Body of pancreas (tissue), 4 donors: ENCODE data around the gene SPACA6. TPM values are rescaled to one million over a fixed set of nuclear protein-coding genes. Genes with fewer than 3 reads are reported as not detected.
A peak's percentile ranks its signal among the peaks of the same experiment; 100 is the strongest.

Experiments used
- ATAC-seq: fragments of 150-250 bp; one replicate; pipeline ENCODE4 v1.9.1; 2016
- DNase-seq, 4 donors: peaks; one replicate each; pipeline ENCODE4 v3.0.0-alpha.2; 2019
- H3K27ac ChIP-seq, 4 donors: fragments of 200-600 bp; sonication (generic); 1 replicate in 3 of 4; 2 replicates in 1 of 4; pipeline versions ENCODE4 v1.5.1 to v1.6.1; 2016 to 2019; ENCODE audit warnings: mild to moderate bottlenecking in 1 of 4, mixed read lengths in 1 of 4, moderate library complexity in 1 of 4
- H3K27me3 ChIP-seq, 2 donors: fragments of 200-600 bp; sonication (generic); one replicate each; pipeline ENCODE4 v1.6.0; 2016; ENCODE audit warnings: mild to moderate bottlenecking in 1 of 2
- H3K36me3 ChIP-seq, 2 donors: fragments of 200-600 bp; sonication (generic); replicated peaks in 1 of 2; 2 replicates each; pipeline ENCODE4 v1.5.1; 2016; ENCODE audit warnings: low read depth in 2 of 2; ENCODE audit not compliant: insufficient read depth in 1 of 2
- H3K4me1 ChIP-seq: fragments of 200-600 bp; sonication (generic); one replicate; pipeline ENCODE4 v1.6.0; 2016
- H3K4me3 ChIP-seq, 2 donors: fragments of 200-600 bp; sonication (generic); 1 replicate in 1 of 2; 2 replicates in 1 of 2; pipeline ENCODE4 v1.5.1; 2016 to 2019
- H3K9me3 ChIP-seq, 3 donors: fragments of 200-600 bp; sonication (generic); 1 replicate in 2 of 3; 2 replicates in 1 of 3; pipeline ENCODE4 v1.5.1; 2016
- POLR2A ChIP-seq, 3 donors: fragments of 450-650 bp; IDR thresholded peaks; one replicate each; pipeline ENCODE4 v1.6.1; 2016; ENCODE audit warnings: antibody characterized with exemption in 3 of 3, mild to moderate bottlenecking in 2 of 3
- whole genome bisulfite sequencing, 2 donors: methylation state at CpG; one replicate each; pipeline ENCODE4 v1.1.5; 2017; 5-methylcytosine and 5-hydroxymethylcytosine counted together
- intact Hi-C: fragments of 100-400 bp; cut with DNase I; formaldehyde crosslinking; loops from one replicate; pipeline ENCODE4 v1.15.1; 2023
- microRNA counts, 2 donors: library from miRNA; unstranded; fragments of <30 nt; microRNA quantifications; one replicate each; lab custom pipeline; 2017
- microRNA-seq, 2 donors: library from miRNA; unstranded; fragments of <30 nt; microRNA quantifications; one replicate each; pipeline ENCODE4, GENCODE V29; 2016; ENCODE audit warnings: borderline number of aligned reads in 2 of 2, borderline replicate concordance in 2 of 2
- small RNA-seq: library from RNA; depleted of rRNA; stranded (forward); fragments of <200 nt; gene quantifications from one replicate; pipeline ENCODE3, GENCODE V24; 2016
- total RNA-seq, 2 donors: library from RNA; depleted of rRNA; stranded (reverse); fragments of >200 nt; gene quantifications; one replicate each; pipeline ENCODE4 v1.1.0, GENCODE V29; 2016
- TF ChIP-seq, protein P1 (sequence below), 7 experiments: fragments of 450-650 bp in 4 of 7; fragments of 200-600 bp in 3 of 7; sonication (generic) in 3 of 7; IDR thresholded peaks; one replicate each; pipeline ENCODE4 v1.5.1; 2016 to 2019; ENCODE audit warnings: antibody characterized with exemption in 7 of 7

SPACA6 gene
- total RNA-seq, 2 donors from 2014 or later: 7.9 to 16.3 TPM

- DNase-seq (peak in 1 of 4 donors; percentile 43), ATAC-seq (no peak)
- Histone ChIP-seq H3K4me3 (no peak within 1 kb of the TSS), H3K27me3 (no peaks in the 10 kb centered on the region), H3K36me3 (no peaks in the 10 kb centered on the region), H3K4me1 (no peaks in the 10 kb centered on the region), H3K9me3 (no peaks in the 10 kb centered on the region), H3K27ac (peak within 1 kb of the TSS in 1 of 4 donors; percentile 57)
- intact Hi-C loops: no loop called here
- TF ChIP-seq, protein P1, sequence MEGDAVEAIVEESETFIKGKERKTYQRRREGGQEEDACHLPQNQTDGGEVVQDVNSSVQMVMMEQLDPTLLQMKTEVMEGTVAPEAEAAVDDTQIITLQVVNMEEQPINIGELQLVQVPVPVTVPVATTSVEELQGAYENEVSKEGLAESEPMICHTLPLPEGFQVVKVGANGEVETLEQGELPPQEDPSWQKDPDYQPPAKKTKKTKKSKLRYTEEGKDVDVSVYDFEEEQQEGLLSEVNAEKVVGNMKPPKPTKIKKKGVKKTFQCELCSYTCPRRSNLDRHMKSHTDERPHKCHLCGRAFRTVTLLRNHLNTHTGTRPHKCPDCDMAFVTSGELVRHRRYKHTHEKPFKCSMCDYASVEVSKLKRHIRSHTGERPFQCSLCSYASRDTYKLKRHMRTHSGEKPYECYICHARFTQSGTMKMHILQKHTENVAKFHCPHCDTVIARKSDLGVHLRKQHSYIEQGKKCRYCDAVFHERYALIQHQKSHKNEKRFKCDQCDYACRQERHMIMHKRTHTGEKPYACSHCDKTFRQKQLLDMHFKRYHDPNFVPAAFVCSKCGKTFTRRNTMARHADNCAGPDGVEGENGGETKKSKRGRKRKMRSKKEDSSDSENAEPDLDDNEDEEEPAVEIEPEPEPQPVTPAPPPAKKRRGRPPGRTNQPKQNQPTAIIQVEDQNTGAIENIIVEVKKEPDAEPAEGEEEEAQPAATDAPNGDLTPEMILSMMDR (IDR thresholded peaks at IDR 0.05): no peak
- TF ChIP-seq POLR2A (IDR thresholded peaks at IDR 0.05): peak in 2 of 3 donors; percentile 32 to 65
- WGBS, 2 donors: 21 to 27% methylated on average over 2 of the region's 2 CpGs
These were observed 58.5 kb downstream of the SPACA6 start, which contains the start of gene FPR1 for GRCh38 chr19:51751655-51752054. Gene FPR1, minus strand, starts transcription at chr19:51751878. Its CDS starts 4,884 bp downstream, at chr19:51746994.

DNA sequence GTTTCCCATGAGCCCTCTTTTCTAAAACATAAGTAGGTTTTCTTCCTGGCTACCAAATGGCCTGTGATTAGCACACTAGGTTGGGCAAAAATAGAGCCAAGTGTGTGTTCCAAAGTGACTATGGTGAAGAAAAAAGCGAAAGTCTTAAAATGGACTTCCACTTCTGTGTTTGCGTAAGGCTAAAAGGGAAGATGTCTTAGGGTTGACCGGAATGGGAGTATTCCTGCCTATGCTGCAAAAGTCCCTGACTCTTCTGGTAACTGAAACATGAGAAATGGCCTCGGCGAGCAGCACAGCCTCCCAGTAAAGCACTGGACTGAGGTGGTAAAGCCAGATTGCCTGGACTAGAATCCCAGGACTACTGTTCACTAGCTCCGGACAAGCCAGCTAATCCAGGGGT, 61.0 kb downstream of the SPACA6 start:
- ATAC-seq: no peak
- WGBS, 2 donors: 73 to 81% methylated on average over 4 to 6 of the region's 6 CpGs

DNA sequence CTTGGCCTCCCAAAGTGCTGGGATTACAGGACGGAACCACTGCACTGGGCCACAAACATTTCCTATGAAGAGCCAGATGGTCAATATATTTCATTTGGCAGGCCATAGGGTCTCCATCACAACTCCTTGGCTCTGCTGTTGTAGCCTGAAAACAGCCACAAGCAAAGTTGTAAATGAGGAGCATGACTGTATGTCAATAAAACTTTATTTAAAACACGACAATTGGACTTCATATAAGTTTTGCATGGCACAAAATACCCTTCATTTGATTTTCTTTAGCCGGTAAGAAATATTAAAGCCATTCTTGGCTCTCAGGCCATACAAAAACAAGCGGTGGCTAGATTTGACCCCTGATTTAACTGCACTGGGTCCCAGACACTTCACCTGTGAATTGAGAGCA, 61.6 kb downstream of the SPACA6 start:
- intact Hi-C loops: no loop called here
- ATAC-seq (no peak), DNase-seq (no peak)
- no peaks in the 10 kb centered on the region for H3K27me3 ChIP-seq
- TF ChIP-seq, protein P1 (IDR thresholded peaks at IDR 0.05): no peak
- H3K4me1 ChIP-seq: no peaks in the 10 kb centered on the region
- peak overlapping the region in 1 of 4 donors; percentile 61 for H3K27ac ChIP-seq
- H3K36me3 ChIP-seq: no peaks in the 10 kb centered on the region
- H3K9me3 ChIP-seq: no peaks in the 10 kb centered on the region
- WGBS, 2 donors: 61 to 69% methylated on average over 4 of the region's 4 CpGs
- no peak overlapping the region for H3K4me3 ChIP-seq

More for the DNA sequence above, 61.0 kb downstream of the SPACA6 start:
- no peaks in the 10 kb centered on the region for H3K4me1 ChIP-seq
- no peaks in the 10 kb centered on the region for H3K9me3 ChIP-seq
- no peaks in the 10 kb centered on the region for H3K36me3 ChIP-seq
- intact Hi-C loops: no loop called here
- peak overlapping the region in 1 of 4 donors; percentile 61 for H3K27ac ChIP-seq
- DNase-seq: no peak
- no peak overlapping the region for H3K4me3 ChIP-seq
- H3K27me3 ChIP-seq: no peaks in the 10 kb centered on the region
- TF ChIP-seq, protein P1 (IDR thresholded peaks at IDR 0.05): no peak
- no peak for TF ChIP-seq POLR2A (IDR thresholded peaks at IDR 0.05)

MicroRNA genes within 50 kb of the gene (microRNA counts, 767-probe panel; counts per million panel counts)
- microRNA hsa-let-7e-5p (lab: Ali Mortazavi, UCI): 6,877 to 10,862 counts per million in 2 donors
- microRNA hsa-miR-125a-3p (lab: Ali Mortazavi, UCI): 0 to 736 counts per million in 2 donors
- 7,054 to 10,270 counts per million in 2 donors for microRNA hsa-miR-125a-5p (lab: Ali Mortazavi, UCI)
- microRNA hsa-miR-99b-5p (lab: Ali Mortazavi, UCI): 5,640 to 9,268 counts per million in 2 donors

Small RNA genes lying within 50 kb of the gene (microRNA-seq; reads per million reads assigned to microRNA genes)
- 5,520 to 8,342 reads per million in 2 donors for gene MIR125A
- 1,882 to 2,534 reads per million in 2 donors for gene MIR99B
- 4,988 to 6,957 reads per million in 2 donors for gene MIRLET7E

Small RNA genes lying within 50 kb of the gene (small RNA-seq; reads per million reads assigned to genes)
- gene AC018755.2 (not detected), gene MIR125A (not detected), gene MIR99B (not detected), gene MIRLET7E (not detected)

Other genes with a start within 250 kb of the SPACA6 start
- gene SIGLEC8, start 234.9 kb upstream of the SPACA6 start, total RNA-seq: under 1 TPM in 1 of 2 donors, not detected in 1; 0.52 TPM
- gene CEACAM18, start 214.8 kb upstream of the SPACA6 start, total RNA-seq: not detected
- not detected for gene SIGLEC12, start 191.5 kb upstream of the SPACA6 start, total RNA-seq
- under 1 TPM in 1 of 2 donors, not detected in 1; 0.26 TPM for gene SIGLEC6, start 161.7 kb upstream of the SPACA6 start, total RNA-seq
- gene ZNF175, start 122.0 kb upstream of the SPACA6 start, total RNA-seq: 1 to 10 TPM; 4.3 to 5.2 TPM
- gene SIGLEC5, start 62.9 kb upstream of the SPACA6 start, total RNA-seq: under 1 TPM in 1 of 2 donors, not detected in 1; 0.52 TPM
- gene SIGLEC14, start 46.5 kb upstream of the SPACA6 start, total RNA-seq: not detected
- gene HAS1, start 30.7 kb downstream of the SPACA6 start, total RNA-seq: 10 to 100 TPM in 1 of 2 donors, 1 to 10 TPM in 1; 1.8 to 15.8 TPM
- 1 to 10 TPM in 1 of 2 donors, not detected in 1; 4.7 TPM for gene FPR1, start 58.5 kb downstream of the SPACA6 start, total RNA-seq
- under 1 TPM in 1 of 2 donors, not detected in 1; 0.78 TPM for gene FPR2, start 67.8 kb downstream of the SPACA6 start, total RNA-seq
- 1 to 10 TPM; 1.6 to 4.9 TPM for gene FPR3, start 101.8 kb downstream of the SPACA6 start, total RNA-seq
- gene ZNF577, start 194.6 kb downstream of the SPACA6 start, total RNA-seq: 10 to 100 TPM; 11.2 to 16.5 TPM
- gene ZNF649, start 211.7 kb downstream of the SPACA6 start, total RNA-seq: 1 to 10 TPM; 4.0 to 5.7 TPM
- 10 to 100 TPM in 1 of 2 donors, 1 to 10 TPM in 1; 2.3 to 10.5 TPM for gene ZNF613, start 234.1 kb downstream of the SPACA6 start, total RNA-seq